Hypothalamus (tissue), 51 donors: ENCODE data around the gene MBOAT2.

Source experiments
- DNase-seq, 51 donors: peaks; one replicate each; lab custom pipeline; 2025; lab: John Stamatoyannopoulos, UW

The MBOAT2 gene

DNA sequence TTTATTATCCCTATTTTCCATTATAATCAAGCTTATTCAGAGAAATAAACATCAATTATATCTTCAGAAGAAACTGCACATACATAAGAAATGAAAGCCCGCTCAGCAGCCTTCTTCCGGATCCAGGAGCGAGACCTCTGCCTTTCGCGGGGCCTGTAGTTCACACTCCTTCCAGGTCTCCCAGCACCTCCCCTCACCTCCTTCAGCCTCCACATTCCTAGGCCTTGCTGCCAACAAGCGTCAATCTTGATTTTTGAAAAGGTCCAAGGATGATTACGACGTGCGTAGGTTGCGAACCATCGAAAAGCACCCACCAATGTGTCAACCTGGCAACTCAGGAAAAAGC lies 165.7 kb downstream of the MBOAT2 start:
- no peak for DNase-seq

DNA sequence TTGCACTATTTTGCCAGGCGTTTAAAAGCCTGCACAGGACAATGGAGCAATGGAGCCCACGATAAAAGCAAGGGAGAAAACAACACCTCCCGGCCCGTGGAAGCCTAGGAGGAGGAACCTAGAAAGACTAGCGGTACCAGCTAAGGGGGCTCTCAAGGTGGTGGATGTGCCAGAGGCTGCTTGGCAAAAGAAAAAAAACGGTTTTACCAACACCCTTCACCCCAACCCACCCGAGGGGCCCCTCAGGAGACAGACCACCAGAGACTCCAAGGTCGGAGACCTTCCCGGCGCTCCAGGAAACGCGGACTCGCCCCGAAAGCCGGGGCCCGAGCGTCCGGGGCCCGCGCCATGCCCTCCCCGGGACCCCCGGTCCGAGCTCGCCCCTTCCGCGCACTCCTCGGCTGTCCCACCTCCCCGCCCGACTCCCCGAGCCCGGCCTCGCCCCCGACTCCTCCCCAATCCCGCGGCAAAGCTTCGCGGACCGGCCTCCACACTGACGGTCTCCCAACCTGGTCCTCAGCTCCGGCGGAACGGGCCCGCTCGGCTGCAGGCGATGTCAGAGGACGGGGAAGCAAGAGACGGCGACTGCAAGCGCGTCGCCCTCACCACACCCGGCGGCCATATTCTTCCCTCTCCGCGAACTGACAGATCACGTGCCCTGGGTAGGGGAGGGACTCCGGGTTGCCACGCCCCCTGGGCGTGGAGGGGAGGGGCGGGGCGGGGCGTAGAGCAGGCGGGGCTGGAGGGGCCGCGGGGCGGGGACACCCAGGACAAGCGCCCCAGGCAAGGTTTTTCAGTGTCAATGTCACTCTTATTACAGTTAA lies 166.3 kb downstream of the MBOAT2 start, which contains the start of gene KIDINS220:
KIDINS220 (minus strand) TSS at position 643 of the 824 bp plus-strand sequence. CDS start 10,520 bp downstream, outside the sequence.
- peak; percentile 44 to 92 (median 80) for DNase-seq

DNA sequence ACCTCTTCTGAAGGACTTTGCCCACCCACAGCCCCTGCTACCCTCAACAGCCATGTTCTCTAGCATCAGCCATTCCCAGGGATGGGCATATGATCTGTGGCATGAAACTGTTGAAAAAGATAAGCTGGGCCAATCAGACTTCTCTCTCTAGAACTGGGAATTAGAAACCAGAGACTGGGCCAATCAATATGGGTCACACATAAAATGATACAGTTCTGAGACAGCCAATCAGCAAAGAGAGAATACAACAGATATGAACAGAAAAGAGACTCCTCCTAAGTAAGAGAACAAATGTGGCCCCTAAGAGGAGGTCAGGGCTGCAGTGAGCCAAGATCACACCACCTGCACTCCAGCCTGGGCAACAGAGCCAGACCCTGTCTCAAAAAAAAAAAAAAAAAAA lies 168.2 kb downstream of the MBOAT2 start:
- no peak for DNase-seq

DNA sequence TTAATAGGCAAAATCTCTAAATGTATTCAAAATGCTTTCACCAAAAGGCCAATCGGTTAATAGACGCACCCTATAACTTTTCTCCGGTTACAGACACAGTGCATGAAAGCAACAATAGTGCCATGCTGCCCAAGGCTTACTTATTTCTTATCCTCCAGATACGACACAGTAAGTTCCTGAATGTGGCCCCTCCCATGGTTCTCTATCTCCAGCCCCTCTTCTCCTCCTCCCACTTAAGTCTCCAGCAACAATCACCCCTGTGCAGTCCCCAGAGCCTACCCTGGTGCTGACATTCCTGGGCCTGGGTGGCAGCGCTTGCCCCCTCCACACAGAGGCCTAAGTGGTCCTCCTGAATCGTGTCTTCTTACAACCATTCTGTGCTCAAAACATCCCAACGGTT lies 169.6 kb downstream of the MBOAT2 start:
- DNase-seq, result no peak

DNA sequence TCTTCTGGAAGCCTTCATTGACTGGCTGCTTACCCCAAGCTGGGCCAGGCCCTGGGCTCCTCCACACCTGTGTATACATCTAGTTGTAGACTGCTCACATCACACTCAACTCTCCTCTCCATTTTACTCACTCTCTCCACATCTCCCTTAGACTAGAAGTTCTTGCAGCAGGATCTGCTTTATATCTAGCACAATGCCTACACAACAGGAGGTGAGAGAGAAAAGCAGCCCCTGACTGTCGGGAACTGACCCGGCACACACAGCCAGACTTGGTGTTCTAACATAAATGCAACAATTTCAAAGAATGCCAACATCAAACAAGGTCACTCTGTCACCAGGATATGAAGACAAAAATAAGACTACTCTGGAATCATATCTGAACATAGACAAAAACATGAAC lies 172.0 kb downstream of the MBOAT2 start:
- no peak for DNase-seq

DNA sequence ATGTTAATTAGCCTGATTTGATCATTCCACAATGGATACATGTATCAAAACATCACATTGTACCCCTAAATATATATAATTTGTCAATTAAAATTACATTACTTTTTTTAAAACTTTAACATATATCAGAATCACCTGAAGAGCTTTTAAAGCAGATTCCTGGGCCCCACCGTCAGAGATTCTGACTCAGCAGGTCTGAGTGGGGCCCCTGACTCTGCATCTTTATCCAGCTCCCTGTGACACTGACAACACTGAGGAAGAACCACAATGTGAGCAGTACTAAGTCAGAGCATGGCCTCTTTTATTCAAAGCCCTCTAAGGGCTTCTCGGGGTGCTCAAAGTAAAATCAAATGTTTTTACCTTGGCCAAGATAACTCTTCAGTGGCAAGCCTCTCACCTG lies 175.8 kb downstream of the MBOAT2 start:
- DNase-seq, result no peak

DNA sequence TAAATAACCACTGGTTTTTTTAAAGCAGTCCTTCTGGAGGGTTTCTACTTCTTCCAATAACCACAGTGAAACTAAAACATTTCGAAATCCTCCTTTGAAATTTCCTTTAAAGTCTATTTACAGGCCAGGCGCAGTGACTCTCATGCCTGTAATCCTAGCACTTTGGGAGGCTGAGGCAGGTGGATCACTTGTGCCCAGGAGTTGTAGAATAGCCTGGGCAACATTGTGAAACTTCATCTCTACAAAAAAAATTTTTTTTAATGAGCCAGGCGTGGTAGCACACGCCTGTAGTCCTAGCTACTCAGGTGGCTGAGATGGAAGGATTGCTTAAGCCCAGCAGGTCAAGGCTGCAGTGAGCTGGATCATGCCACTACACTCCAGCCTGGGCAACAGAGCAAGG lies 181.3 kb downstream of the MBOAT2 start:
- no peak for DNase-seq

DNA sequence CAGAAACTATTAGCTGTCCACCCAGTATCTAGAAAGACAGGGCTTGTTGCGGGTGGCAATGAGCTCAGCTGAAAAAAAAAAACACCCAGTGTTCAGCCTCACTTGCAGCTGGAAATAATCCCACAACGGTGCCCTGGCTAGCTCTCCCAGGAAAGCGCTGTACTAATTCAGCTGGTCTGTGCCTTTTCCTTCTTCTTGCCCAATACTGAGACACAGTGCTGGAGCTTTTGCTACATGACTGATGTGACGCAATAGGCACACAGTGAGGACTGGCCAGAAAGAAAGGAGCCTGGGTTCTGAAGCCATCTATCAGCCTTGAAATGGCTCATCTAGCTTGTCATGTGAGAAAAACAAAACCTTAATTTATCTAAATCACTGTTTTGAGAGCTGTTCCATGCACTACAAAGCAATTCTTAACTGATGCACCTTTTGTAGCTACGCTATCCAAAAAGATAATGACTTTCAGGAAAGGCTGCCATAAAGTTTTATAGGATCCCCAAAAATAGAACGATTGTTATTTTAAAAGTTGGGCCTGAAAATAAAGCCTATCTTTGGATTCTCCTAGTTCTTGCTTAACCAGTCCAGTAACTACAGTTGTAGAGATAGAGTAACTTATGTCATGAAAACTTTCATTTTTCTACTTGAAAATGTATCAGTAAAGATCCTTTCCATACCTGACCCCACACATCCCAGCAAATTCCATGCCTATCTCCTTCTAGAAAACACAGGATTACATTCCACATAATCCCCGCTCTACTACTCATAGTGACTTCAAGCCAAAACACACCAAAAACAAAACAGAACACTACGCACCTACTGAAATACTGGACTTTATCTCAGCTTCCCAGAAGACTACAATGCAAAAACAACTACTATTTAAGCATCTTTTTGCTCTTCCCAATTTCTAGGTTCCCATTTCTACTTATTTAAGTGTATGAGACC lies 181.9 kb downstream of the MBOAT2 start:
- peak in 31 of 51 donors; percentile 2 to 69 (median 29) for DNase-seq

DNA sequence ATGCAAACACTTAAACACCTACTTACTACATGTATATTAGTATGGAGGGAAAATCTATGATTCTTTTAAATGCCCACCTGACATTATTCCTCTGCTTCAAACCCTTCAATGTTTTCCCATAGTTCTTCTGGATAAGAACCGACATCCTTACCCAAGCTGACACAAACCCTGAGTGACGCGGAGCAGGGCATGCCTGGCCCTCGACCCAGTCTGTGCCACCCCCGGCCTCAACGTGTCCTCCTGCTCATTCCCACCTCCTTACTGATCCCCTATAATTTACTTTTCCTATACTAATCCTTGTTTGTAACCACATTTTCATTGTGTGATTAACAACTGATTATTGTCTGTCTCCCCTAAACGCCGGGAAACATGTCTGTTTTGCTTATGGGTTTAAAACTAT lies 183.5 kb downstream of the MBOAT2 start:
- DNase-seq, result no peak

DNA sequence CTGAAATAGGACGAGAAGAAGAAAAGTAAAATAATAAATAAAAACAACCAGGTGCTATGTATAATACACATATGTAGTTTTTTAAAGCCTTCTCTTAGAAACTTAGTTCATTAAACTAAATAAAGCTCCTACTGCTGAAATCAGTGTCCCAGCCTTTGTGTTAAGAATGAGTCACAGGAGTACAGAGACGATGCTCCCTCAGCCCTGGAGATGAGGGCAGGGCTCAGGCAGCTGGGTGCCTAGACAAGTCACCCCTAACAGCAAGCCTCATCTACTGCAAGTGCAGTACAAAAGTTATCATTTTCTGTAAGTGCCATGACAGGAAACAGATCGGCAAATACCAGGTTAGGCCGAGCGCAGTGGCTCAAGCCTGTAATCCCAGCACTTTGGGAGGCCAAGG lies 184.3 kb downstream of the MBOAT2 start:
- no peak for DNase-seq

DNA sequence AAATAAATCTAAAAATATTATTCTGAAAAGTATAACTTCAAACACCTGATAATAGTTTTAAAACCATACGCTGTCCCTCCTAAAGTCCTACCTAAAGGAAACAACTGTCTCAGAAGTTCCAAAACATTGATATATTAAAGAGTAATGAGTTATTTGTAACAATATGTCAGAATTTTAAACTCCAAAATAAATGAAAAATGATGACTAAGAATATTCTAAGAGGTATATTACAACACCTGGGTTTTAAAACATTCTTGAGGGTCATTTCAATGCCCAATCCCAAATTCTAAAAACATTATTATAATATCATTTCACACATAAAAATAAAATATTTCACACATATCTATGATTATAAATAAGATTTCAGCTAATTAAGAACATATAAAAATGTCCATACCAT lies 186.3 kb downstream of the MBOAT2 start:
- no peak for DNase-seq

DNA sequence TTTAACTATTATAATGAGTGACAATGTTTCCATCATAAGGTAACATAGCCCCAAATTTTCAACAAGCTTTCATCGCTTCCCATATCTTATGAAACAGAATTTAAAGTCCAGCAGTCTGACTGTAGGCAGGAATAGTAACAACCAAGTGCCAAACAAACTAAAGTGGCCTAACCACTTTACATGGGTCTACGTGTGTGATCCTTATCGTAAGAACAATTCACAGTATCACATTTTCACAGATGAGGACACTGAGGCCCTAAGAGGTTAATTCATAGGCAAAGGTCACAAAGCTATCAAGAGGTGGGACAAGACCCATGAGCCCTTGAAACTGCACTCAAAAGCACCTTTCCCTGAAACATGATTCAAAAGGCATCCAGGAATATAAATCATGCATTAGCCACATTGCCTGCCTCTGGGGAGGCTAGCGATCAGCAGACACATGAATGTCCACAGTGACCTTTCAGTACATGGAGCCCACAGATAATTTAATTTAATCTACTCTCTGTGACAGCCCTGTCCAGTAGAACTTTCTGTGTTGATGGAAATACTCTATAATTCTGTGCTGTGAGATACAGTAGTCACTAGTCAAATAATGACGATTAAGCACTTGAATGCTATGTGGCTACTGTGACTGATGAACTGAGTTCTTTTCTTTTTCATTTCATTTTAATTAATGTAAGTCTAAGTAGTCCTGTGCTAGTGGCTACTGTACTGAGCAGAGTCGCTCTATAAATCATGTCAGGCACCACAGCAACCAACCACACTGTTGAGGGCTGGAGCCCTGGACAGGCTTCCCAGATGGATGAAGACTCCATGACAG lies 196.4 kb downstream of the MBOAT2 start:
- DNase-seq, result no peak

DNA sequence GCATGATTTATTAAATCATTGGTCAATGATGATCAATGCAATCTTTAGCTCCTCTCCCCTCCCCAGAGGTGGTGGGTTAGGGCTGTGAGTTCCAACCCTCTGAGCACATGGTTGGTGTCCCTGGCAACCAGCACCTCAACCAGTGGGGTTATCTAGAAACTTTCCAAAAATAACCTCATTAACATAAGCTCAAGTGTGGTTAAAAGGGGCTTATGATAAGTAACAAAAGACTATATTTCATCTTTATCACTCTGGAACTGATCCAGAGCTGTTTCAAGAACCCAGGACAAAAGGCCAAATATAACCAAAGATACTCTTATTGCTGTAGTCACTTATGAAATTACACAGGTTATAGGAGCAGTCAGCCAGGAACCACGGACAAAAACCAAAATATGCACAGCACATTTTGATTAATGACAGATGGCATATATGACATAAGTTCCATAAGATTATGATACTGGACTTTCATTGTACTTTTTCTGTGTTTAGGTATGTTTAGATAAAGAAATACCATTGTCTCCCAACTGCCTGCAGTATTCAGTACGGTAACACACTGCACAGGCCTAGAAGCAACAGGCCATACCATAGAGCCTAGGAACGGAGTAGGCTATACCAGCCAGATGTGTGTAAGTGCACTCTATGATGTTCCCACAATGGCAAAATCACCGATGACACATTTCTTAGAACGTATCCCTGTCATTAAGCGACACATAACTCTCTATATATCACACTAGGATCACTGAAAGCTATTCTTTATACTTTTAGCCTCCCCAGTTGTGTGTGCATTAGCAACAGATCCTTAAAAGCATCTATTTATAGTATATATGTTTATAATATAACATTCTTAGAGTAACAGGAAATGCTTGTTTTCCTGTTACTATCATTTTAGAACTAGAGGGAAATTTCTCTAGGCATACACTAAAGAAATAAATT lies 197.9 kb downstream of the MBOAT2 start:
- DNase-seq, result no peak

DNA sequence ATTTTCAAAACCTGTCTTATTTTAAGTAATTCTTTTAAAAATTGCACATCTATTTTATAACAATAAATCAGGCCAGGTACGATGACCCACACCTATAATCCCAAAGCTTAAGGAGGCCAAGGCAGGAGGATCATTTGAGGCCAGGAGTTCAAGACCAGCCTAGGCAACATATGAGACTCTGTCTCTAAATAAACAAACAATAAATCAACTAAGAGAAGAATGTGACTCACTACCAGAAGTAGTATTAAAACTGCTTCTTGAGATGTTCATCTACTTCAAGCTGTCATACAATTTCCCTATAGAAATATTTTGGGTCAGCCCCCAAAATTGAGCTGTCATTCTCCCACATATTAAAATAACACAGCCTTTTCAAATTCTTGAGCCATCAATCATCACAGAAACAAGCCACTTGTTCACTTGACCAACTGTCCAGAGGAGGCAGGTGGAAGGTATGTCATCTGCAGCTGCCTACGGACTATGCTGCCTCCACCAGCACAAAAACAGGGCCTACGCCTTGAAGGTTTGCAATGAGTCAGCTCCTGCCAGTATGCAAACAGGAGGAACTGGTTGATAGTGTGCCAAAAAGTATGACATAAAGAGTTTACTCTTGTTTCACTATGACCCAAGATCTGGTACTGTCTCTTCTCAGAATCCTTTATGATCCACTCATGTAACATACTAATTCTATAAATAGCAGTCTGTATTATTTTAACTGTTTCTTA lies 199.7 kb downstream of the MBOAT2 start:
- no peak for DNase-seq

DNA sequence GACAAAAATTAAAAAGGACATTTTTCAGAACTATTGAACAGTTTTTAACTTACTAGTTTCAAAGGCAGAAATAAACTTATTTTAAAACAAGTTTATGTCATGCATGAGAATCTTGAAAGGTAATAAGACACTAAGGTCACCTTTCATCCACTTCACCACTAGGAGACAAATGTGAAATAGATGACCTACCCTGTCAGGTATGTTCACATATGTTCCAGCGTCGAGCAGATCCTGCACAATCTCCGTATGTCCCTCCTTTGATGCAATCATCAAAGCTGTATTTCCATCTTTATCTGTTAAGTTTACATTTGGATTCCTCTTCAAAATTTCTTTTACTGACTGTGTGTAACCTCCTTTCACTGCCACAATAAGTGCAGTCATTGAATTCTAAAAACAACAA lies 200.7 kb downstream of the MBOAT2 start:
- no peak for DNase-seq
